ENCODE results near the gene DKC1. TPM values are rescaled to one million over a fixed set of nuclear protein-coding genes. Genes with fewer than 3 reads are reported as not detected.

DKC1 gene
- 21.2 and 25.7 TPM in 2 replicates for total RNA-seq

DNA sequence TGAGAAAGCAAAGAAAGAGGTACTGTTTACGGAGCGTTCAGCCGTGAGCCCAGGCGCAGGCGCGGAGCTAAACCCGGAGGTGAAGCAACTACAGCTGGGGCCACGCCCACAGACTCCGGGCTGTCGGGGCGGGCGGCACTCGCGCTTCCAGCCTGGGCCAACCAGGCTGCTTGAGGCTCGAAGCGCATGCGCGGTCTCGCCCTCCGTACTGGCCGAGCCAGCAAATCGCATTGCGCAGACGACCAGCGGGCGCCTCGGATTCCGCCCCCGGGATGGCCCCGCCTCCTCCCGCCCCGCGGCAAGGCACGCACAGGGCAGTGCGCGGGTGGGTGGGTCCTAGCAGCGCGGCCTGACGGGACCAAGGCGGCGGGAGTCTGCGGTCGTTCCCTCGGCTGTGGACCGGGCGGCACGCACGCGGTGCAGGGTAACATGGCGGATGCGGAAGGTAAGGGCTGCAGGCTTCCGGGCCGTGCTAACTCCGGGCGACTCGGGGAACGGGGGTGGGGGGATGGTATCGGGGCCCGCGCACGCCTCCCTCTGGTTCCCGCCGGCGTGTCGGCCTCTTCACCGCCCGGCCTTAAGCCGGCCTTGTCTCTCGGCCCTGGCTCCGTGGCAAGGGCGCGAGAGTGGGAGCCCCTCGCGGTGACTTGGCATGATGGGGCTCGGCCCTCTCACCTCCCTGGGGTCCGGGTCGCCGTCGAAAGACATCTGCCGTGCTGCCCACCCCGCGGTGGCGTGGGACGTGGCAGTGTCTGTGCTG, at the start of gene DKC1:
TSS of gene DKC1 (plus strand) at position 328 of the 760 bp plus-strand sequence. CDS start at position 430, 102 bp downstream.

GRCh38 chrX:154750301-154751202, 12.1 kb upstream of the DKC1 start, which contains the start of gene GAB3:
Gene GAB3 (minus strand): TSS chrX:154751077. CDS start chrX:154751025, 52 bp downstream.

DNA sequence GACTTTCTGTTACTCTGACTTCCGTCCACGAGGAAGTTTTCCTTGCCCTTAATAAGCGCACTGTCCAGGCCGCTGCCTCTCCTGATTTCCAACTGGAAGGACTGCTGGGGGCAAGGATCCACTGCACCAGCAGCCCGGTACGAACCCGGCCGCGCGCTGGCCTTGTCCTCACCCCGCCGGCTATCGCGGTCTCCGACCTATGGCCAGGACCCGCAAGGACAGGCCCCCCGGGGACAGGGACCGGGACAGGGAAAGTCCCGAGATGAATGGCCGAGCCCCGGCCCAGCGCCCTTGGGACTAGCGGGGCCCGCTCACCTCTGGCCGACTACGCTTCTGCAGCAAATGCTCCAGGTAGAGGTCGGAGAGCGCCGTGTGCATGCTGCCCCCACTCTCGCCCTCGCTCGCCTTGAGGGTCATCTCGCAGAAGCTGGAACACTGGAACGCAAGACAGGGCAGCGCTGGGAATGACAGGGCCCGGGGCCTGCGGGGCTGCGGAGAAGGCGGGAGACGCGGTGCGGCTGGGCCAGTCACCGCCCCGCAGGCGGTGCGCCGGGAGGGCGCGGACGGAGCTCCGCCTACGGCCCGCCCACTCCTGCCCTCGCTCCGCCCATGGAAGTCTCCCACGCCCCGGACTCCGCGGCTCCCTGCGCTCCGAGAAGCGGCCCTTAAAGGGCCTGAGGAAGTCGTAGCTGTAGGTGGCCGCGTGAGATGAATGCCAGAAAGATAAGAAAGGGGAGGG, 42.5 kb downstream of the DKC1 start, which contains the start of gene MPP1:
TSS of gene MPP1 (minus strand) at position 529 of the 739 bp plus-strand sequence. CDS start at position 417, 112 bp downstream.

Other genes with a start within 250 kb of the DKC1 start
- 31.1 and 42.8 TPM in 2 replicates for gene FAM3A, start 246.6 kb upstream of the DKC1 start, total RNA-seq
- gene G6PD, start 216.0 kb upstream of the DKC1 start, total RNA-seq: 298 and 337 TPM in 2 replicates
- gene IKBKG, start 215.2 kb upstream of the DKC1 start, total RNA-seq: 12.6 and 16.6 TPM in 2 replicates
- gene CTAG1A, start 177.7 kb upstream of the DKC1 start, total RNA-seq: not detected in 2 replicates
- gene CTAG1B, start 143.6 kb upstream of the DKC1 start, total RNA-seq: not detected in 2 replicates
- gene CTAG2, start 109.3 kb upstream of the DKC1 start, total RNA-seq: not detected in 2 replicates
- gene GAB3, start 11.8 kb upstream of the DKC1 start, total RNA-seq: 2.9 and 3.4 TPM in 2 replicates
- gene MPP1, start 42.6 kb downstream of the DKC1 start, total RNA-seq: 23.8 and 26.8 TPM in 2 replicates
- gene SMIM9, start 71.8 kb downstream of the DKC1 start, total RNA-seq: not detected in 2 replicates
- 18.8 and 25.0 TPM in 2 replicates for gene F8A1, start 123.5 kb downstream of the DKC1 start, total RNA-seq